Activated CD8-positive, alpha-beta memory T cell treated with anti-CD3 and anti-CD28 coated beads, Interleukin-2, amount 50 U/mL, for 24 hours (primary cell): ENCODE data around the gene PRR23B.

Experiments
- DNase-seq: peaks from one replicate; pipeline ENCODE4 v3.0.0-alpha.2; 2020; ENCODE audit errors: extremely low read depth

PRR23B gene

DNA sequence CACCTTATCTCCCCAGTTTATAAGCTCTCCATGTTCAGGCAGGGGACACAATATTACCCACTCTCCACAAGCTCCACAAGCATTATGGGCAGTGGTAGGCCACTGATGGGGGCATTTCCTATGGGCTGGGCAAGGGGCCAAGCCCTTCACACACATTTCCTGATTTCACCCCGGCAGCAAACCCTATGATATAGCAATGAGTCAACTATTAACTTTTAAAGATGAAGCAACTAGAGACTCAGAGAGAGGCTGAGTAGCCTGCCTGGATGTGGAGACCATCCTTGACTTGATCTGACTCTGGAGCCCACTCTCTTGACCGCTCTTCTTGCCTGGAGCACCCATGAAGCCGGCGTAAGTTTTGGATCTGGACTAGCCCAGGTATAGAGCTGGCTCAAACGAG lies 46.3 kb downstream of the PRR23B start:
- DNase-seq: no peak

DNA sequence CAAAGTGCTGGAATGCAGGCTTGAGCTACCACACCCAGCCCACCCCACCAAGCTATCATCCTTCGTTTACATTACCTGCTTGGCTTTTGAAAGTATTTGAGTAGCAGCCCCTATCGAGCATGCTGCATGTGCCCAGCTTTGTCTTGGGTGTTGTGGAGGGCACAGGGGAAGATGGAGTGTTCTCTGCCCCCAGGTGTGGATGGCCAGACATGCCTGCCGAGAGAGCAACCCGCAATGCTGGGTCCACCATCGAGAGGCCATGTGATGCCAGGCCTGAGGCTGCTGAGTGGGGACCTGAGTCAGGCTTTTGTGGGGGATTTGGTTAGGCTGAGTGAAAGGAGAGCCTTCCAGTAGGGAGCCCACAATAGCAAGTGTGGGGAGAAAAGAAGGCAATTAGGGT lies 47.8 kb downstream of the PRR23B start:
- no peak for DNase-seq

DNA sequence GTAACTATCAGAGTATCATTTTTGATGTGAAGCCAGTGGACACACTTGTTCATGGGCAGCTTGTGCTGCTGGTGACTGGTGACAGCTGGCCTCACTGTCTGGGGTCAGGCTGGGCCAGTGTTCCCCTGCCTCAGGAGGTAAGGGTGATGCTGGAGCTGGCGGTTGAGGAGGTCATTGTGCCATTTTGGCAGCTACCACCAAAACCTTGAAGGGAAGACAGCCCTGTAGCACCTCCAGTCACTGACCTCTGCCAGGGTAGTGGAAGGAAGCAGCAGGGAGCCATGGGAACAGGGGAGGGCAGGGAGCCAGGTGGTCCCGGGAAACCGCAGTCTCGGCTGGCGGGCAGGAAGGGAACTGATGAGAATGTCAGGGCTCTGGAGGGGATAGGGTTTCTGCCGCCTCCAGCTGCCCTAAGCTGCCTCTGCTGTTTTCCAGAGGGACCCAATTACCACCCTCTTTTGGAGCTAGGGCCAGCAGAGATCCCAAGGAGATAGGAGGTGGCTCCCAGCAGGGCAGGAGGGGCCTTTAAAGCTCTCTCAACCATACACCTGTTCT lies 48.9 kb downstream of the PRR23B start:
- no peak for DNase-seq
